Esophagus squamous epithelium (tissue), 5 donors: Measurements from ENCODE around the gene TMEM192. TPM values are rescaled to one million over a fixed set of nuclear protein-coding genes. Genes with fewer than 3 reads are reported as not detected.

Experiments used
- DNase-seq: peaks from one replicate; lab custom pipeline; 2025; lab: John Stamatoyannopoulos, UW
- H3K27ac ChIP-seq, 4 donors: fragments of 200-600 bp; sonication (generic); one replicate each; pipeline ENCODE4 v1.5.1; 2016 to 2019; ENCODE audit warnings: mild to moderate bottlenecking in 1 of 4
- H3K27me3 ChIP-seq, 4 donors: fragments of 200-600 bp; sonication (generic); 1 replicate in 3 of 4; 2 replicates in 1 of 4; pipeline versions ENCODE4 v1.5.1 to v1.6.0; 2017 to 2021; ENCODE audit warnings: antibody characterized with exemption in 1 of 4
- H3K36me3 ChIP-seq, 3 donors: fragments of 200-600 bp; sonication (generic); one replicate each; pipeline ENCODE4 v1.5.1; 2016 to 2019
- H3K4me1 ChIP-seq, 3 donors: fragments of 200-600 bp; sonication (generic); one replicate each; pipeline ENCODE4 v1.5.1; 2017 to 2019
- H3K4me3 ChIP-seq, 4 donors: fragments of 200-600 bp; sonication (generic); 1 replicate in 3 of 4; 2 replicates in 1 of 4; pipeline ENCODE4 v1.5.1; 2016 to 2019; ENCODE audit warnings: mild to moderate bottlenecking in 2 of 4, moderate library complexity in 1 of 4
- H3K9me3 ChIP-seq, 3 donors: fragments of 200-600 bp; sonication (generic); one replicate each; pipeline ENCODE4 v1.5.1; 2016 to 2019
- CTCF ChIP-seq, 6 experiments: fragments of 450-650 bp in 4 of 6; fragments of 200-600 bp in 2 of 6; sonication (generic) in 2 of 6; IDR thresholded peaks; one replicate each; pipeline ENCODE4 v1.5.1; 2016 to 2019; ENCODE audit warnings: antibody characterized with exemption in 6 of 6, mild to moderate bottlenecking in 4 of 6, moderate library complexity in 4 of 6
- POLR2A ChIP-seq, 4 donors: fragments of 450-650 bp; IDR thresholded peaks; one replicate each; pipeline ENCODE4 v1.6.1; 2017; ENCODE audit warnings: antibody characterized with exemption in 4 of 4, mild to moderate bottlenecking in 4 of 4, moderate library complexity in 3 of 4
- WGBS, 2 donors: methylation state at CpG; one replicate each; pipeline ENCODE4 v1.1.5; 2018; 5-methylcytosine and 5-hydroxymethylcytosine counted together
- intact Hi-C: fragments of 100-400 bp; cut with DNase I; formaldehyde crosslinking; loops from one replicate; pipeline ENCODE4 v1.15.0; 2022
- total RNA-seq, 4 donors: library from RNA; depleted of rRNA; stranded (reverse); fragments of >200 nt; gene quantifications; one replicate each; pipeline ENCODE4 v1.1.0, GENCODE V29; 2016
- donor health status: DM: yes; HTN: yes; CAD: no.

Gene TMEM192
- total RNA-seq, 4 donors from 2014 or later: 2.1 to 11.3 (median 7.2) TPM

- H3K9me3 ChIP-seq: no peaks in the 10 kb centered on the region
- no peaks in the 10 kb centered on the region for H3K27me3 ChIP-seq
- no peak for DNase-seq
- H3K27ac ChIP-seq: no peak overlapping the region
- no peaks in the 10 kb centered on the region for H3K36me3 ChIP-seq
- WGBS, 2 donors: 42 to 44% methylated on average over 1 of the region's 1 CpG
- no peak overlapping the region for H3K4me3 ChIP-seq
- no peaks in the 10 kb centered on the region for H3K4me1 ChIP-seq
- TF ChIP-seq CTCF (IDR thresholded peaks at IDR 0.05) (peak in 1 of 6 experiments; percentile 29), POLR2A (IDR thresholded peaks at IDR 0.05) (no peak)
- intact Hi-C loops: no loop called here
These were observed 51.7 kb downstream of the TMEM192 start for GRCh38 chr4:165060938-165061337.

GRCh38 chr4:165059386-165059785, 53.3 kb downstream of the TMEM192 start:
- H3K9me3 ChIP-seq: no peaks in the 10 kb centered on the region
- no peak overlapping the region for H3K27ac ChIP-seq

GRCh38 chr4:165058666-165059065, 54.0 kb downstream of the TMEM192 start:
- TF ChIP-seq POLR2A (IDR thresholded peaks at IDR 0.05): no peak
- intact Hi-C loops: no loop called here

More at GRCh38 chr4:165059386-165059785, 53.3 kb downstream of the TMEM192 start:
- no peak overlapping the region for H3K4me3 ChIP-seq
- DNase-seq: no peak
- H3K27me3 ChIP-seq: no peaks in the 10 kb centered on the region
- no peaks in the 10 kb centered on the region for H3K4me1 ChIP-seq
- intact Hi-C loops: no loop called here
- TF ChIP-seq POLR2A (IDR thresholded peaks at IDR 0.05) (no peak), CTCF (IDR thresholded peaks at IDR 0.05) (no peak)
- H3K36me3 ChIP-seq: no peaks in the 10 kb centered on the region
- WGBS, 2 donors: 54 to 81% methylated on average over 3 to 4 of the region's 4 CpGs

GRCh38 chr4:165055601-165056000, 57.1 kb downstream of the TMEM192 start:
- Histone ChIP-seq H3K4me1 (no peaks in the 10 kb centered on the region), H3K36me3 (no peaks in the 10 kb centered on the region), H3K4me3 (no peak overlapping the region), H3K9me3 (no peaks in the 10 kb centered on the region), H3K27ac (no peak overlapping the region), H3K27me3 (no peaks in the 10 kb centered on the region)
- TF ChIP-seq POLR2A (IDR thresholded peaks at IDR 0.05) (no peak), CTCF (IDR thresholded peaks at IDR 0.05) (no peak)
- 72 to 76% methylated on average over 9 of the region's 9 CpGs for WGBS, 2 donors
- intact Hi-C loops: no loop called here
- no peak for DNase-seq

More at GRCh38 chr4:165058666-165059065, 54.0 kb downstream of the TMEM192 start:
- H3K9me3 ChIP-seq: no peaks in the 10 kb centered on the region
- DNase-seq: no peak
- no peaks in the 10 kb centered on the region for H3K36me3 ChIP-seq
- no peak overlapping the region for H3K4me3 ChIP-seq
- no peaks in the 10 kb centered on the region for H3K4me1 ChIP-seq
- no peak overlapping the region for H3K27ac ChIP-seq
- WGBS, 2 donors: 46 to 56% methylated on average over 1 to 2 of the region's 2 CpGs
- no peaks in the 10 kb centered on the region for H3K27me3 ChIP-seq

- H3K4me1 ChIP-seq: no peaks in the 10 kb centered on the region
- H3K27ac ChIP-seq: no peak within 1 kb of the TSS
- WGBS, 2 donors: 72 to 80% methylated on average over 5 of the region's 6 CpGs
- H3K4me3 ChIP-seq: no peak within 1 kb of the TSS
- intact Hi-C loops: no loop called here
- TF ChIP-seq CTCF (IDR thresholded peaks at IDR 0.05): no peak
- no peak for TF ChIP-seq POLR2A (IDR thresholded peaks at IDR 0.05)
- DNase-seq: no peak
- no peaks in the 10 kb centered on the region for H3K27me3 ChIP-seq
- no peaks in the 10 kb centered on the region for H3K36me3 ChIP-seq
- H3K9me3 ChIP-seq: no peaks in the 10 kb centered on the region
These were observed 59.0 kb downstream of the TMEM192 start, which contains the start of gene TRIM75 for GRCh38 chr4:165053645-165054044. TRIM75 (plus strand) TSS chr4:165053866; CDS start chr4:165059148, 5,282 bp downstream.

GRCh38 chr4:165052627-165053026, 60.0 kb downstream of the TMEM192 start:
- TF ChIP-seq POLR2A (IDR thresholded peaks at IDR 0.05) (no peak), CTCF (IDR thresholded peaks at IDR 0.05) (no peak)
- intact Hi-C loops: no loop called here
- H3K4me3 ChIP-seq: no peak overlapping the region
- DNase-seq: no peak
- H3K4me1 ChIP-seq: no peaks in the 10 kb centered on the region
- no peaks in the 10 kb centered on the region for H3K36me3 ChIP-seq
- no peaks in the 10 kb centered on the region for H3K9me3 ChIP-seq
- WGBS, 2 donors: 40 to 64% methylated on average over 1 to 3 of the region's 3 CpGs
- no peak overlapping the region for H3K27ac ChIP-seq
- H3K27me3 ChIP-seq: no peaks in the 10 kb centered on the region
